Subcutaneous adipose tissue (tissue), 4 donors: Measurements from ENCODE around the gene MLPH. TPM values are rescaled to one million over a fixed set of nuclear protein-coding genes. Genes with fewer than 3 reads are reported as not detected.

Experiments used
- CTCF ChIP-seq: fragments of 450-650 bp; IDR thresholded peaks from one replicate; pipeline ENCODE4 v1.5.1; 2016; ENCODE audit warnings: low read depth, mild to moderate bottlenecking, control low read depth, antibody characterized with exemption, moderate library complexity
- total RNA-seq, 4 donors: library from RNA; depleted of rRNA; stranded (reverse); fragments of >200 nt; gene quantifications; one replicate each; pipeline ENCODE4 v1.1.0, GENCODE V29; 2016

MLPH gene
- total RNA-seq, 4 donors from 2014 or later = 7.1 to 24.7 (median 16.4) TPM

DNA sequence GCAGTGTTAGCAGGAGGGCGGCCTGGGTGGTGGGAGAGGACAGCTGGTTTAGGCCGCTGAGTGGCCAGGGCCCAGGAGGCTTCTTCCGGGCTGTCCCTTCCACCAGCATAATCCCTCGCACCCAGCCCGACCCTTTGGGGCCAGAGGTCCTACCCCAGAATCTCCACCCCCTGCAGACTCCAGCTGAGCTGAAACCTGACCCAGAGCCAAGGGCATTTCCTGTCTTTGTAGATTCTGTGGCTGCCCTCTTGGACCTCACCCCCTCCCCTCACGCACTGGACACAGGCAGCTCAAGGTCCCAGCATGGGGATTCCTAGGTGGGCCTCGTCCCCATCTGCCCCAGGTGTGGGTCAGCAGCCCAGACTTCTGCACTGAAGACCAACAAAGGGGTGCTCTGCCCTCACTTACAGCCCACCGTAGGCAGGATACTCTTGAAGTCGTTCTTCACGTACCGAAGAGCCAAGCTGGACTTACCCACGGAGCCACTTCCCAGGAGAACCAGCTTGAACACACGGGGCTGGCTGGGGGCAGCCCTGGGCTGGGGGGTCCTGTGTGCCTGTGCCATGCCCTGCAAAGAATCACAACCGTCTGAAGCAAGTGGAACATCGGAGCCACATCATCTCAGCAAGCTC, 98.7 kb downstream of the MLPH start:
- no peak for TF ChIP-seq CTCF

GRCh38 chr2:237588044-237588696, 101.1 kb downstream of the MLPH start:
- TF ChIP-seq CTCF = no peak

DNA sequence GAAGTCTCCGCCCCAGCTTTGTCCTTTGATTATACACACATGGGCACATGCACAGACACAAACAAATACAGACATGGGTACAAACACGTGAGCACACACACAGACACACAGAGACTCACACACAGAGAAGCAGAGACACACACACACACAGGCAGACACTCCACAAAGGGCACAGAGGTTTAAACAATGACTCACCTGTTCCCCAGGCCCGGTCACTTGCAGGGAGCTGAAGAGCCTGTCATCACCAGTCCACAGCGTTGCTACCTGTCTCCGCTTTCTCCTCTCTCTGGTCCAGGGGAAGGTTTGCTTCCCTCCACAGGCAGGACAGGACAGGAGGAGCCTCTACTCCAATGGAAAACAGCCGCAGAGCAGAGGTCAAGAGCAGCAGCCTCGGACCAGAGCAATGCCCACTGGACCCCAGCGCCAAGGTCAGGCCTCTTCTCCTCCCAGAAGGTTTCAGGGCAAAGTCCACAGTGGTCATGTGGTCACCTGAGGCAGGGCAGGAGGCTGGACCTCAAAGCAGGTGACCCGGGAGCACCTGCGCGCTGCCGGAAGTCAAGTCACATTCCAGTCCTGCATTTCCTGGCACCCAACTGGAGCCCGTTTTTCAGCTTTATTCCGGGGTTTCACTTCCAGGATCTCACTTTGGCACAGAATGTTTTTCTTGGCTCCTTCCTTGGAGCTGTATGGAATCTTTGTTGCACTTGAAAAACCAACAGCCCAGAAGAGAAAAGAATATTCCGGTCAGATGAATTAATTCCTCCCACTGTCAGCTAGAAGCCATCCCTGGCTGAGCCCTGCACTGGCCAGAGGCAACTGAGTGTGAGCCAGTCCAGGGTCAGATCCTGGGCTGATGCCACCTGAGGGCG, 103.5 kb downstream of the MLPH start, which contains the start of gene RAB17:
Gene RAB17 (minus strand): TSS at position 463 of the 869 bp plus-strand sequence. CDS start 4,580 bp downstream, outside the sequence.
- TF ChIP-seq CTCF = no peak

DNA sequence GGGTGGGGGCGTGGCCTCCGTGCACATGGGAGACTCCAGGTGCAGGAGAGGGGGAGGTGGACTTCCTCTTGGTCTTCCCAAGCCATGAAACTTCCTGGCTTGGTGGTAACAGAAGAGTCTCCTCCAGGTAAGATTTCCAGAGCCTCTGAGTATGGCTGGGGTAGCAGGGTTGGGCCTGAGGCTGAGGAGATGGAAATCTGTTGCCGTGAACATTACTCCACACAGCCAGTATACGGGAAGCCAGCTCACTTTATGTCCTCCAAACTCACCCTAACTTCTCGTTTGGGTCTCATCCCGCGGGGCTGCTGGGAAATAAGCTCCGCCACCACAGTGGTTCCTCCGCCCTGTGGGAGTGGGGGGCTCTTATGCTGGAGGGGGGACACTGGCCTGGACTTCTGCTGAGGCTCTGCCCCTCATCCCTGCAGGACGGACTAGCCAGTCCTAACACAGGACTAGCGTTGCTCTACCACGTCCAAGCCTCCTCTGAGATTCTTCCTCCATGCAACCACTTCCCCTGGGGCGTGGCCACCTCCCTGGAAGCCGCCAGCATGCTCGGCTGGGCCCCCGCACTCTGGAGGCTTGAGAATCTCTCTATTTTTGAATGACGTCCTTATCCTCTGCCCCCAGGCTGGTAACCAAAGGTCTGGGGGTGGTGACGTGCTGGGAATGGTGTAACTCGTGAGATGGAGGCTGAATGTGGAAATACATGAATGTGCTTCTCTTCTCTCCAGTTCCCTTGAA, 104.3 kb downstream of the MLPH start:
- TF ChIP-seq CTCF = no peak

- no peak for TF ChIP-seq CTCF
Measured at GRCh38 chr2:237592425-237592980, 105.5 kb downstream of the MLPH start.

- no peak for TF ChIP-seq CTCF
Measured at GRCh38 chr2:237593036-237593435, 106.0 kb downstream of the MLPH start.
